Activated naive CD8-positive, alpha-beta T cell treated with anti-CD3 and anti-CD28 coated beads for 36 hours (primary cell): Measurements from ENCODE around the gene WSB2. TPM values are rescaled to one million over a fixed set of nuclear protein-coding genes. Genes with fewer than 3 reads are reported as not detected.
A peak's percentile ranks its signal among the peaks of the same experiment; 100 is the strongest.
"Not testable (repeated sequence)": the region's sequence is repeated elsewhere in the genome, so short reads cannot be mapped to it uniquely, and the experiment has no call there.

Source experiments
- DNase-seq: peaks from one replicate; pipeline ENCODE4 v3.0.0; 2021
- H3K27ac Mint-ChIP-seq: one replicate; pipeline ENCODE4 v1.8.0; 2022; ENCODE audit warnings: mild to moderate bottlenecking, moderate library complexity, mixed read lengths
- H3K27me3 Mint-ChIP-seq: one replicate; pipeline ENCODE4 v1.8.0; 2022; ENCODE audit warnings: mild to moderate bottlenecking, mixed read lengths
- H3K36me3 Mint-ChIP-seq: one replicate; pipeline ENCODE4 v1.8.0; 2021; ENCODE audit warnings: mild to moderate bottlenecking, mixed read lengths
- H3K4me1 Mint-ChIP-seq: one replicate; pipeline ENCODE4 v1.8.0; 2021; ENCODE audit warnings: mixed read lengths
- H3K4me3 Mint-ChIP-seq: one replicate; pipeline ENCODE4 v1.8.0; 2022; ENCODE audit warnings: mild to moderate bottlenecking, moderate library complexity, mixed read lengths
- H3K9me3 Mint-ChIP-seq: one replicate; pipeline ENCODE4 v1.8.0; 2022; ENCODE audit warnings: mixed read lengths
- total RNA-seq, 2 experiments: library from RNA; stranded (reverse); gene quantifications; one replicate each; pipeline ENCODE4 v1.2.3, GENCODE V29; 2021

Gene WSB2
- 10 to 100 TPM; 37.7 to 41.6 TPM for total RNA-seq

DNA sequence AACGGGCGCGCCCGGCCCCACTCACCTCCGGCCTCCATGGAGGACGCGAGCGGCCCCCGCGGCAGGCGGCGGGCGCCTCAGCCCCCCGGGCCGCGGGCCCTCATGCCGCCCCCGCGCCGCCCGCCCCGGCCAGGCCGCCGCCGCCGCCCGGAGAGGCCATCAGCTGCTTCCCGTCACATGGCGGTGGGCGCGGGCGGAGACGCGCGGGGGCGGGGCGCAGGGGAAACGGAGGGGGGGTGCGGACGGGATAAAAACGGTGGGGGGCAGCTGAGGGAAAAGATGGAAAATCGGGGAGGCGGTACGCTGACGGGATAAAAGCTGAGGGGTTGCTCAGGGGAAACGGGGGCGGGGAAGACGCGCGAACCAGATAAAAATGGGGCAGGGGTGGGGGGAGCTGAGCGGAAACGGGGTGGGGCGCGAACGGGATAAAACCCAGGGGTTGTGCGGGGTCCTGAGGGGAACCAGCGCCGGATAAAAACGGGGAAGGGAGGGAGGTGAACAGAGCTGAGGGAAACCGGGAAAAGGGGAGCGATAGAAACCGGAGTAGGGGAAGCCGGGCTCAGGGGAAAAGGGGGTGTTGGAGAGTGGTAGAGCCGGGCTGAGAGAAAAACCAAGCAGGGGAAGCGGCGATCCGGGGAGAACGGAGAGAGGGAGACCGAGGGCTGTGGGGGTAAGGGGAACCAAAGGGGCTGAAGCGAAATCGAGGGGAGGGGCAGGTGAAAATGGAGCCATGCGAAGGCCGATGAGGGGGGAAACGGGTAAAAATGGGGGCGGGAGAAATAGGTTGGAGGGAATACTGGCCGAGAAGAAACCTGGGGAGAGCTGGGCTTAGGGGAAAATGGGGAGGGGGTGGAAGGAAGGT lies at the start of gene WSB2:
Gene WSB2 (minus strand): TSS at position 169 of the 862 bp plus-strand sequence. CDS start 131 bp downstream, at position 38.
- Mint-ChIP-seq H3K4me3 (peak within 1 kb of the TSS; percentile 92), H3K9me3 (no peaks in the 10 kb centered on the region), H3K27ac (peak within 1 kb of the TSS; percentile 93), H3K27me3 (no peaks in the 10 kb centered on the region), H3K36me3 (peaks cover 8% of the 10 kb centered on the region), H3K4me1 (peaks cover 50% of the 10 kb centered on the region)
- DNase-seq = peak; percentile 63

DNA sequence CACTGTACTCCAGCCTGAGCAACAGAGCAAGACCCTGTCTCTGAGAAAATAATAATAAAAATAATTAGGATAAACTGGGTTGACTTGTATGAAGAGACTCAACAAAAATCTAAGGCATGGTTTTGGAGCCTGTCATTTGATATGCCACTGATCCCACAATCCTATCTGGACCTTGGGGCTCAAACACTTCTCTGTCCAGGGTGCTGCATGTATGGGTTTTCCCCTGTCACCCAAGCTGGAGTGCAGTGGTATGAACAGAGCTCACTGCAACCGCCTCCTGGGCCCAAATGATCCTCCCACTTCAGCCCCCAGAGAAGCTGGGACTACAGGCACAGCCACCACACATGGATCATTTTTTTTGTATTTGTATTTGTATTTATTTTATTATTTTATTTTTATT lies 48.1 kb upstream of the WSB2 start:
- Mint-ChIP-seq H3K4me3 (no peak overlapping the region), H3K9me3 (no peaks in the 10 kb centered on the region), H3K4me1 (peaks cover 3% of the 10 kb centered on the region), H3K36me3 (no peaks in the 10 kb centered on the region), H3K27me3 (peaks cover 5% of the 10 kb centered on the region), H3K27ac (no peak overlapping the region)
- DNase-seq = no peak

DNA sequence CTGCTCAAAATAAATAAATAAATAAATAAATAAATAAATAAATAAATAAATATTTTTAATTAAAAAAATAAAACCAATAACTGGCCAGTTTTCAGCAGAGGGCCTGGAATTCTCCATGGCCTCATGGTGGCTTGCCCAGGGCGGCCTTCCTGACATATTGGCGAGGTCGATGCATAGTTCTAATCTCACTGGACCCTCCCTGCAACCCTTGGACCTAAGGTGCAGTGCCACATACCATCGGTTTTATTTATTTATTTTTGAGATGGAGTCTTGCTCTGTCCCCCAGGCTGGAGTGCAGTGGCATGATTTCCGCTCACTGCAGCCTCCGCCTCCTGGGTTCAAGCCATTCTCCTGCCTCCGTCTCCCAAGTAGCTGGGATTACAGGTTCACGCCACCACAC lies 46.7 kb upstream of the WSB2 start:
- H3K4me3 Mint-ChIP-seq = no peak overlapping the region
- H3K9me3 Mint-ChIP-seq = no peaks in the 10 kb centered on the region
- no peak for DNase-seq
- peaks cover 6% of the 10 kb centered on the region for H3K4me1 Mint-ChIP-seq
- peaks cover 11% of the 10 kb centered on the region for H3K27me3 Mint-ChIP-seq
- no peaks in the 10 kb centered on the region for H3K36me3 Mint-ChIP-seq
- H3K27ac Mint-ChIP-seq = no peak overlapping the region

DNA sequence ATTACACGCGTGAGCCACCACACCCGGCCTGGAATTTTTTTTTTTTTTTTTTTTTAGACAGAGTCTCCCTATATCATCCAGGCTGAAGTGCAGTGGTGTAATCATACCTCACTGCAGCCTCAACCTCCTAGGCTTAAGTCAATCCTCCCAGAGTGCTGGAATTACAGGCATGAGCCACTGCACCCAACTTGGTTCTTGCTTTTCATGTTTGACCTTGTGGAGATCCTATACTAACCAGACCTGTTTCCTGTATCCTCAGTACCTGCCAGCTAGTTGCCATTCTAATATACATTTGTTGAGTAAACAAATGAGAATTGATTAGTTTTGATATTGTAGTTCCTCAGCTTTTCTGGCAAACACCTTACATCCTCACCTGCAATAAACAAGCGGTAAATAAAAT lies 46.0 kb upstream of the WSB2 start:
- no peak overlapping the region for H3K27ac Mint-ChIP-seq
- no peaks in the 10 kb centered on the region for H3K36me3 Mint-ChIP-seq
- peaks cover 6% of the 10 kb centered on the region for H3K4me1 Mint-ChIP-seq
- no peak overlapping the region for H3K4me3 Mint-ChIP-seq
- no peaks in the 10 kb centered on the region for H3K9me3 Mint-ChIP-seq
- peaks cover 18% of the 10 kb centered on the region for H3K27me3 Mint-ChIP-seq
- no peak for DNase-seq

DNA sequence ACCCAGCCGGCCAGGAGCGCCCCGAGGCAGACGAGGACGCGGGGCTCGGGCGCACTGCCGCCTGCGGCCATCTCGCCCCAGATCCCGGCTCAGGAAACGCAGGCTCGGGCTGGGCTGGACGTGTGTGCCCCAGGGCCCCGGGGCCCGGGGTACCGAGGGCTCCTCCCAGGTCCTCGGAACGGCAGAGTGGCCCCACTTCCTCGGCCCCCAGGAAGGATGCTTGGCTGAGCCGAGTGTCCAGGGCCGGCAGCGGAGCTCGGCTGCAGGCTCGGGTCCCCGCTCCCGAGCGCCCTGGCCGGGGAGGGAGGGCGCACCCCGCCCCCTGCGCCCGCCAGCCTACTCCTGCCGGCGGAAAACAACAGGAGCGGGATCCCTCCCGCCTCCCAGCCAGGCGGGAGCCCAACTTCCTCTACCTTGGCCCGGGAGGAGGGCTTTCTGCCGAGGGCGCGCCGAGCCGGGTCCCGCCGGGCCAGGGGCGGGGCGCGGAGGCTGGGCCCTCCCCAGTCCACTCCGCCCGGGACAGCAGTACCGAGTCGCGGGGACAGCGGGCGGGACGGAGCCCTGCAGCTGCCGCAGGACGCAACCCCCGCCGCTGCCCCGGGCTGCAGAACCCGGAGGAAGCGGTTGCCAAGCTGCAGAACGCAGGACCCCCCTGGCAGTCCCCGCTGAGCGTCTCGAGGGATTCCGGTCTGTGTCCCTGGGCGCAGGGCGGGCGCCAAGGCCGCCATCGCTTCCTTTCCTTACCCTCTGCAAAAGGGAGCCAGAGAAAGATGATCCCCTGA lies 42.8 kb upstream of the WSB2 start, which contains the start of gene VSIG10:
Gene VSIG10 (minus strand): TSS at position 411 of the 782 bp plus-strand sequence. CDS start 340 bp downstream, at position 71.
- no peaks in the 10 kb centered on the region for H3K9me3 Mint-ChIP-seq
- peaks cover 27% of the 10 kb centered on the region for H3K27me3 Mint-ChIP-seq
- H3K36me3 Mint-ChIP-seq = no peaks in the 10 kb centered on the region
- peak; percentile 26 for DNase-seq
- H3K4me1 Mint-ChIP-seq = peaks cover 6% of the 10 kb centered on the region
- H3K4me3 Mint-ChIP-seq = peak within 1 kb of the TSS; percentile 82
- no peak within 1 kb of the TSS for H3K27ac Mint-ChIP-seq

DNA sequence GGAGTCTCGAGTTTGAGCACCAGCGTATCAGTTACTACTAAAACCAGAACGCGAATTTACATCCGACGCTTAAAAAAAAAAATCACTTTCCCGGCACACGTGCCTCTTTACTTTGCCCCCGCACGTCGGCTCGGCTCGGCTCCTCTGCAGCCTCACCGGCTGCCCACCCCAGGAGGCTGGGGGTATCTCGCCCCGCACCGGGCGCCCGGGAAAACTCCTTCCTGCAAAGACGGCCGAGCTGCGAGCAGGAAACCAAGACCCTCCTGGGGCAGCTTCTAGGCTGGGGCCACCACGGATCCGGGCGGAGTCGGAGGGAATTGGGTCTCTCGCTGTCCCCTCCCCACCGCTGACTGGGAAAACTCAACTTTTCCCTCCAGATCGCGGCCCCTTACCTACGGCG lies 42.2 kb upstream of the WSB2 start:
- Mint-ChIP-seq H3K4me1 (peaks cover 6% of the 10 kb centered on the region), H3K36me3 (no peaks in the 10 kb centered on the region), H3K4me3 (peak overlapping the region; percentile 82), H3K27ac (no peak overlapping the region), H3K9me3 (no peaks in the 10 kb centered on the region), H3K27me3 (peaks cover 27% of the 10 kb centered on the region)
- peak; percentile 6 for DNase-seq

DNA sequence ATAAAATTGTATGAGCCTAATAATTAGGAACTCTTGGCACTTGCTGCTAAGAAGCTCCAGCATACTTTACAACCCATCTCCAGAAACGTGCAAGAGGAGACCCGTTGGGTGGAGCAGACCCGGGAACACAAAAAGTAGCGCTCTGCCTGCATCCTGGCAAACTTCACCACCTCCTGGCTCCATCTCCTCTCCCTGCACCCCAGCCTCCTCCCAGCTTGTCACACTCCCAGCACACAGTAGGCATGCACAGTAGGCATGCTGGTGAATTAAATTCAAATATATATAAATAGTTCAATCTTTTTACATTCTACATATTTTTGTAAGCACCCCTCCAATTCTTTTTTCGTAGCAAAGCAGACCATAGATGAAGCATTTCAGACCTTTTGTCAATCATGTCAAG lies 41.6 kb upstream of the WSB2 start:
- peaks cover 6% of the 10 kb centered on the region for H3K4me1 Mint-ChIP-seq
- DNase-seq = no peak

DNA sequence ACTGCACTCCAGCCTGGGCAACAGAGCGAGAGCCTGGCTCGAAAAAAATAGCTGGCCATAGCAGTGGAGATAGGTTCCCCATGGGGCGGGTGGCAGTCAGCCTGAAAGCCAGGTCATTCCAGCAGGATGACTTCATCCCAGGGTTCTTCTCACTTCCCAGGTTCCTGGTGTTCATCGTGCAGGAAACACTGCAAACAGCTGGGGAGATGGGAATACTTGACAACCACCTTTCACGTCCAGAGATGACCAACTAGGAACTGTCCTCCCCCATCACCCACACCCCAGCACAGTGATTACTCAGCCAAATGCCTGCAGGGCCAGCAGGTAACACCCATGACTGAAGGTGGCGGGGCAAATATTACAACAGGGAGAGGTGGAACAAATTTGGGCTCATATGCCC lies 41.1 kb upstream of the WSB2 start:
- Mint-ChIP-seq H3K9me3 (no peaks in the 10 kb centered on the region), H3K27ac (no peak overlapping the region), H3K4me3 (no peak overlapping the region), H3K36me3 (no peaks in the 10 kb centered on the region), H3K27me3 (peaks cover 27% of the 10 kb centered on the region), H3K4me1 (peaks cover 6% of the 10 kb centered on the region)
- no peak for DNase-seq

More for the DNA sequence above, 41.6 kb upstream of the WSB2 start:
- no peak overlapping the region for H3K27ac Mint-ChIP-seq
- H3K36me3 Mint-ChIP-seq = no peaks in the 10 kb centered on the region
- H3K27me3 Mint-ChIP-seq = peaks cover 27% of the 10 kb centered on the region
- no peaks in the 10 kb centered on the region for H3K9me3 Mint-ChIP-seq
- H3K4me3 Mint-ChIP-seq = peak overlapping the region; percentile 82

DNA sequence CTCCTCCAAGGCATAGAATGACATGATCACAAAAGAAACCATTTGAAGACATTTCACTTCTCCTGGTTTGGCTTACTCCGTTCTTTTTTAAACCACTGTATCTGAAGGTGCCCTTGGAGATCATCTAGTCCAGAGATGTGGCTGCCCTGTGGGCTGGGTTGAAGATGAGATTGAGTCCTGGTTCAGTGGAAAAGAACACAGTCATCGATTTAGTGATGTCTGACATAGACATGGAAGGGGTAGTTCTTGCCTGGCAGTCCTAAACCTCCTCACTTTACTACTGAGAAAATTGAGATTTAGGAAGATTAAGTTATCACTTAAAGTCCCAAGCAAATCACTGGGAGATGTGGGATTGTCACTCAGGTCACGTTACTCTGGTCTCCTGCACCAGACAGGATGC lies 40.1 kb upstream of the WSB2 start:
- Mint-ChIP-seq H3K27ac (no peak overlapping the region), H3K27me3 (peaks cover 27% of the 10 kb centered on the region), H3K4me3 (no peak overlapping the region), H3K4me1 (peaks cover 6% of the 10 kb centered on the region), H3K9me3 (no peaks in the 10 kb centered on the region), H3K36me3 (no peaks in the 10 kb centered on the region)
- no peak for DNase-seq

DNA sequence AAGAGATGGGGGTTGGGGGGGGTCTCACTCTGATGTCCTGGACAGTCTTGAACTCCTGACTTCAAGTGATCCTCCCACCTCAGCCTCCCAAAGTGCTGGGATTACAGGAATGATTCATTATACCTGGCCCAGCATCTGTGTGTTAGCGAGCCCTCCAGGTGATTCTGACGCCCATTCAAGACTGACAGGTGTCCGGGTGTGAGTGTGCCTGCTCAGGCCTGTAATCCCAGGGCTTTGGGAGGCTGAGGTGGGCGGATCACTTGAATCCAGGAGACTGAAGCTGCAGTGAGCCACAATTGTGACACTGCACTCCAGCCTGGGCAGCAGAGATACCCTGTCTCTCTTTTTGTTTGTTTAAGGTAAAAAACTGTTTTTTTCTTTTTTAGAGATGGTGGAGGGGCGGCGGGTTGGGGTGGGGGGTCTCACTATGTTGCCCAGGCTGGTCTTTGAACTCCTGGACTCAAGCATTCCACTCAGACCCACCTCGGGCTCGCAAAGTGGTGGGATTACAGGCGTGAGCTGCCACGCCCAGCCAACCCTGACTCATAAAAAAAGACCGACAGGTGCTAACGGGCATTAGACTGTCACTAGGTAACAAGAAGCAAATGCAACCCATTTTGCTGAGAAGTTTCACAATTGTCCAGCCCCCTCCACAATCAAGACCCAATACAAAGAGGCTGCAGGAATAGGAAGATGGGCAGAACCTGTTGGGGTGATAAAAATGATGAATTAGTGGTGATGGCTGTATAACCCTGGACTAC lies 38.1 kb upstream of the WSB2 start:
- no peaks in the 10 kb centered on the region for H3K36me3 Mint-ChIP-seq
- H3K4me1 Mint-ChIP-seq = peaks cover 3% of the 10 kb centered on the region
- peaks cover 22% of the 10 kb centered on the region for H3K27me3 Mint-ChIP-seq
- no peaks in the 10 kb centered on the region for H3K9me3 Mint-ChIP-seq
- H3K27ac Mint-ChIP-seq = no peak overlapping the region
- no peak for DNase-seq
- H3K4me3 Mint-ChIP-seq = no peak overlapping the region

DNA sequence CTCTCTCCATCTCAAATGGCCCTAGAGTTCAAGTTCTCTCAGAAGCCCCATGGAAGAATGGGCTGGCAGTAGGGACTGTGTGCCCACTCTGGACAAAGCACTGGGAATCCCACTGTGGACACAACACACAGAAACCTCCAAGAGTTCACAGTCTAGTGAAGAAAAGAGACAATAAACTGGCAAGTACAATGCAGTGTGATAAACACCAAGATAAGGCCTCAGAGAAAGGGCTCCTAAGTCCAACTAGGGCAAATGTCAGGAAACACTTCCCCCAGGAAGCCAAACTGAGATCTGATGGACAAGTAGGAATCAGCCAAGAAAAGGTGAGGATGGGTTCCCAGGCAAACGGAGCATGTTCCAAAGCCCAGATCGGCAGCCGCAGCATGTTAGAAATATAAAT lies 37.4 kb upstream of the WSB2 start:
- H3K4me3 Mint-ChIP-seq = no peak overlapping the region
- H3K27ac Mint-ChIP-seq = no peak overlapping the region
- H3K27me3 Mint-ChIP-seq = peaks cover 22% of the 10 kb centered on the region
- H3K4me1 Mint-ChIP-seq = peaks cover 3% of the 10 kb centered on the region
- no peaks in the 10 kb centered on the region for H3K36me3 Mint-ChIP-seq
- H3K9me3 Mint-ChIP-seq = no peaks in the 10 kb centered on the region
- DNase-seq = no peak

DNA sequence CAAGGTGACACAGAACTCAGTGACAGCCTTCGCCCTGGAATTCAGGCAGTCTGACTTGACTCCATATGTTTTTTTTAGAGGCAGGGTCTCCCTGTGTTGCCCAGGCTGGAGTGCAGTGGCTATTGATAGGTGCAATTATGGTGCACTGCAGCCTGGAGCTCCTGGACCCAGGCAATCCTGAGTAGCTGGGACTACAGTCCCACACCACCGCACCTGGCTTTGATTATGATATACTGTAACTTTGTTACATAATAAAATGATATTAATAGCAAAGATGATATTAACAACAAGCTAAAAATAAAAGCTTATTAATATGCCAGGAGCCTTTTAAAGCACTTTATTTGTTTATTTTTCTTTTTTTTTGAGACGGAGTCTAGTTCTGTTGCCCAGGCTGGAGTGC lies 33.1 kb upstream of the WSB2 start:
- H3K4me1 Mint-ChIP-seq = no peaks in the 10 kb centered on the region
- no peaks in the 10 kb centered on the region for H3K9me3 Mint-ChIP-seq
- H3K36me3 Mint-ChIP-seq = no peaks in the 10 kb centered on the region
- no peak for DNase-seq
- H3K27me3 Mint-ChIP-seq = no peaks in the 10 kb centered on the region
- no peak overlapping the region for H3K4me3 Mint-ChIP-seq
- no peak overlapping the region for H3K27ac Mint-ChIP-seq

DNA sequence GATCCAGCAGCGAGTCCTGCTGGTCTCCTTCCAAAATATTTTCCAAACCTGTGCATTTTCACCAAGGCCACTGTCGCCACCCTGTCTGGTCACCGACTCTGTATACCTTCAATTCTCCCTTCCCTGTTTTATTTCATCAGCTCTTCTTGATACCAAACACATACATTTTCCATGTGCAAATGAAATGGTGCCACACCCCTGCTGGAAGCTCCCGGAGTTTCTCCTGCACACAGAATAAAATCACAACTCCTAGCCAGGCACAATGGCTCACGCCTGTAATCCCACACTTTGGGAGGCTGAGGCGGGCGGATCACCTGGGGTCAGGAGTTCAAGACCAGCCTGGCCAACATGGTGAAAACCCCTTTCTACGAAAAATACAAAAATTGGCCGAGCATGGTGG lies 28.8 kb upstream of the WSB2 start:
- Mint-ChIP-seq H3K9me3 (no peaks in the 10 kb centered on the region), H3K27ac (no peak overlapping the region), H3K36me3 (no peaks in the 10 kb centered on the region), H3K4me1 (no peaks in the 10 kb centered on the region), H3K27me3 (no peaks in the 10 kb centered on the region), H3K4me3 (no peak overlapping the region)
- no peak for DNase-seq

DNA sequence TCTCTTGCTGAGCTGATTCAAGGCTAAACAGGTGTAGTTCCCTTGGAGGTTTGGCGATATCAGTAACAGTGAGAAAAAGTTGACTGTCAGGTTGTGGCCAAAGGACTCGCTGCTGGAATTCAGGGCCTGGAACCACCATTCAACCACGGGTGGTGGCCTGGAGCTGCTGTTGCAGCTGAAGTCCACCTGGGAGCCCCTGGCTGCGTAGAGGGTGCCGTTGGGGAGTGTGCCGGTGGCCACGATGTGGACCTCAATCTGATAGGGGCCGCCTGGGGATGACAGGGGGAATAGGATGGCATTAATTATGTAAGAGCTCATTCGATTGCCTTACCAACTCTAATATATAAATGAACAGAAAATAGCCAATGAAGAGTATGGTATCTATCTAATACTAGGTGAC lies 21.2 kb upstream of the WSB2 start:
- Mint-ChIP-seq H3K4me1 (no peaks in the 10 kb centered on the region), H3K4me3 (no peak overlapping the region), H3K27ac (no peak overlapping the region), H3K9me3 (no peaks in the 10 kb centered on the region), H3K27me3 (no peaks in the 10 kb centered on the region), H3K36me3 (no peaks in the 10 kb centered on the region)
- DNase-seq = no peak

DNA sequence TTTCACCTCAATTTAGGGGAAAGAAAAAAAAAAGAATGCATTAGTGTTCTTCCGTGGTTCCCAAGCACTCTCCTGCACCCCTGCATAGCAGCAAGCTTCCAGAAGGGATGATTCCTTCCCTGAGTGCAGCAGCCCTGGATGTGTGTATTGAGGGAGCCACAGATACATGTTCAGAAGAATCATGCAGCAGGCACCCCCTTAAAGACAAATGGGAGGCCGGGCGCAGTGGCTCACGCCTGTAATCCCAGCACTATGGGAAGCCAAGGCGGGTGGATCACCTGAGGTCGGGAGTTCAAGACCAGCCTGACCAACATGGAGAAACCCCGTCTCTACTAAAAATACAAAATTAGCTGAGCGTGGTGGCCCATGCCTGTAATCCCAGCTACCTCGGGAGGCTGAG lies 20.5 kb upstream of the WSB2 start:
- H3K9me3 Mint-ChIP-seq, H3K4me3 Mint-ChIP-seq, H3K36me3 Mint-ChIP-seq, H3K27ac Mint-ChIP-seq, H3K27me3 Mint-ChIP-seq, H3K4me1 Mint-ChIP-seq, DNase-seq: not testable (repeated sequence)
